Astrocyte of the cerebellum (primary cell): ENCODE results near the gene MATN4.
A peak's percentile ranks its signal among the peaks of the same experiment; 100 is the strongest.

ENCODE experiments used
- DNase-seq: peaks from one replicate; pipeline ENCODE4 v3.0.0-alpha.2; 2011; ENCODE audit warnings: low read depth
- H3K4me3 ChIP-seq: 2 replicates; pipeline ENCODE4 v1.5.1; 2011; ENCODE audit warnings: mild to moderate bottlenecking, low read depth, low read length, moderate library complexity
- CTCF ChIP-seq: IDR thresholded peaks from 2 replicates; pipeline ENCODE4 v1.5.1; 2012; ENCODE audit warnings: low read length, low read depth, moderate library complexity, mild to moderate bottlenecking; ENCODE audit errors: missing control alignments
- in situ Hi-C: cut with HindIII; loops from 2 replicates; pipeline ENCODE4 v1.10.0; 2017; ENCODE audit warnings: low sequenced_read_pairs

The MATN4 gene

DNA sequence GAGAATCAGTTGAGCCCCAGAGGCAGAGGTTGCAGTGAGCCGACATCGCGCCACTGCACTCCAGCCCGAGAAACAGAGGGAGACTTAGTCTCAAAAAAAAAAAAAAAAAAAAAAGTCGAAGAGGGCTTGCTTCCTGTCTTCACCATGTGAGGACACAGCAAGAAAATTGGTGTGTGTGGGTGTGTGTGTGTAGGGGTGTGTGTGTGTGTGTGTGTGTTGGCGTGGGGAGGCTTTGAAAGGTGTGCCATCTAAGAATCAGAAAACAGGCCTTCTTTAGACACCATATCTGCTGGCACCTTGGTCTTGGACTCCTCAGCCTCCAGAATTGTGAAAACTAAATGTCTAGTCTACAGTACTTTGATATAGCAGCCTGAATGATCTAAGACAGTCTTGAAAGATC lies 8.3 kb downstream of the MATN4 start:
- no peak for DNase-seq
- in situ Hi-C loops = loop anchor here (25.0 kb wide), 1 partner anchor 287 kb away; no protein-coding TSS in a partner anchor
- no peak overlapping the region for H3K4me3 ChIP-seq
- no peak for TF ChIP-seq CTCF

- no peak for DNase-seq
- TF ChIP-seq CTCF = no peak
- no peak overlapping the region for H3K4me3 ChIP-seq
- in situ Hi-C loops = loop anchor here (25.0 kb wide), 1 partner anchor 286 kb away; no protein-coding TSS in a partner anchor
Measured at GRCh38 chr20:45297786-45298497, 10.2 kb downstream of the MATN4 start.

DNA sequence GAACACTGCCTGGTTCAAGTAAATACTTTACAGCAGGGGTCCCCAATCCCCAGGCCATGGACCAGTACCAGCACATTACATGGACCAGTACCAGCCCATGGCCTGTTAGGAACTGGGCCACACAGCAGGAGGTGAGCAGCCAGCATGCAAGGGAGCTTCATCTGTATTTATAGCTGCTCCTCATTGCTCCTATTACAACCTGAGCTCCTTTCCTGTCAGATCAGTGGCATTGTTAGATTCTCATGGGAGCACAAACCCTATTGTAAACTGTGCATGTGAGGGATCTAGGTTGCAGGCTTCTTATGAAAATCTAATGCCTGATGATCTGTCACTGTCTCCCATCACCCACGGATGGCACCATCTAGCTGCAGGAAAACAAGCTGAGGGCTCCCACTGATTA lies 13.4 kb downstream of the MATN4 start:
- in situ Hi-C loops = loop anchor here (25.0 kb wide), 1 partner anchor 282 kb away; no protein-coding TSS in a partner anchor
- no peak overlapping the region for H3K4me3 ChIP-seq
- no peak for DNase-seq
- TF ChIP-seq CTCF = no peak

DNA sequence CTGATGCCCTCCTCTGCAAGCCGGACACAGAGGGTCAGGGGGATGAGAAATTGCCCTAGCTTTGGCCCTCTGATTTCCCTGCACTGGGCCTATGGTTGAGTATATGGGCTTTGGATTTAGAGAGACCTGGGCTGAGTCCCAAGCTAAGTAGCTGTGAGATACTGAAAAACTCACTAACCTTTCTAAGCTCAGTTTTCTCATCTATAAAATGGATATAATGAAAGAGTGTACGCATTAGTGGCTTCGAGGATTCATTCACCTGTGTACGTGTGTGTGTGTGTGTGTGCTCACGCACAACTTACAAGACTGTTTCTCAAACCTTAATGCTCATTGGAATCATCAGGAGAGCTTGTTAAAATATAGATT lies 14.1 kb downstream of the MATN4 start:
- TF ChIP-seq CTCF = no peak
- H3K4me3 ChIP-seq = no peak overlapping the region
- in situ Hi-C loops = loop anchor here (25.0 kb wide), 1 partner anchor 282 kb away; no protein-coding TSS in a partner anchor
- no peak for DNase-seq

DNA sequence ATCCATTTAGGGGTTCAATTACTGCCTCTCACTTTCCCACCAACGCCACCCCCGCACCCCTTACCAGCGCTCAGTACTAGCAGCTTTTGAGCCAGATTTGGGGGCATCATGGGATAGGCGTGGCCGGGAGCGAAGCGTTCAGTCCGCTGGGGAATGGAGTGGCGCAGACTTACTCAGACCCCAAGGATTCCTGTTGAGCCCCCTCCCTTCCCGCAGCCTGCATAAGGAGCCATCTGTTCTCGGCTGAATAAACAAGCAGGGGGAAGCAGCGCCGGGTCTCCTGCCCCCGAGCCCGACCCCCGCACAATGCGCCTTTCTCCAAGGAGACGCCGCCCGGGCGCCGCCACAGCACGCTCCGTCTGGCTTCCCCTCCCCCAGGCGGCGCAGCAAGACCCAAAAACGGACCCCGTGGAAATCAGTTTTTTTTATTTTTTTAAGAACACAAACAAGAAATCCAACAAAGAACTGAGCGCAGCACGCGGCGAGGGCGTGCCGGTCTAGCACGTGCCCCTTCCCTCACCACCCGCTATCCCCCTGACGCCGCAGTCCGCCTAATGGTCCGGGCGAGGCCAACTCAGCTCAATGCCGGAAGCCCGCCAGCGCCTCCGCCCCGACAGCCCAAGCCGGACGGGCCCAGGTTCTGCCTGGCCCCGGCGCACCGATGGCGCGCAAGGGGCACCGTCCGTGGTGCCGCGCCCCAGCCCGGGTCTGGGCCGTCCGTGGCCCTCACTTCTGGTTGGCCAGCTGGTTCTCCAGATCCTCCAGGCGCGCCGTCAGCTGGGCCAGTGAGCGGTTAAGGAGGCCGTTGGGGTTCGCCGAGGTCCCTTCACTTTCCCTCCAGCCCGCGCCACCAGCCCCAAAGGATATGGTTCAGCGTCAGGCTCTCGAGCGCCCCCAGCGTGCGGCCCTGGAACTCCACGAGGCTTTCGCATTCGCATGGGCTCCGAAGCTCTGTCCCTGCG lies 14.8 kb downstream of the MATN4 start:
- peak overlapping the region; percentile 45 for H3K4me3 ChIP-seq
- DNase-seq = peak; percentile 20
- in situ Hi-C loops = loop anchor here (25.0 kb wide), 1 partner anchor 281 kb away; no protein-coding TSS in a partner anchor
- TF ChIP-seq CTCF = peak; percentile 97

GRCh38 chr20:45292343-45292742 lies 15.8 kb downstream of the MATN4 start:
- in situ Hi-C loops = loop anchor here (25.0 kb wide), 1 partner anchor 280 kb away; no protein-coding TSS in a partner anchor
- TF ChIP-seq CTCF = no peak
- no peak for DNase-seq
- H3K4me3 ChIP-seq = no peak overlapping the region
